HCT116 (cell line): Measurements from ENCODE around the gene RGS19. TPM values are rescaled to one million over a fixed set of nuclear protein-coding genes. Genes with fewer than 3 reads are reported as not detected.

Experiments
- ATAC-seq: fragments of 200-7000 bp; cut with Tn5 transposase; 2 replicates; pipeline ENCODE4 v1.9.1; 2020; ENCODE audit warnings: mild to moderate bottlenecking, moderate library complexity
- BruUV-seq: library from RNA; stranded (reverse); fragments of 400-500 nt; replicated peaks from 2 replicates; lab custom pipeline; 2021; lab: Mats Ljungman, UMichigan
- CTCF ChIA-PET: fragments of 300-600 bp; sonication (Branson Sonifier 250); formaldehyde crosslinking; loops from one replicate; lab custom pipeline; 2021; ENCODE audit warnings: antibody characterized with exemption; lab: Charles Lee
- POLR2A ChIA-PET: fragments of 300-600, 350-600 bp; sonication (Branson Sonifier 250); formaldehyde crosslinking; loops from one replicate; lab custom pipeline; 2021; ENCODE audit warnings: antibody characterized with exemption; lab: Charles Lee
- RAD21 ChIA-PET, 2 experiments: fragments of 300-600 bp; sonication (Branson Sonifier 250); formaldehyde crosslinking; loops; one replicate each; lab custom pipeline; 2023; ENCODE audit warnings: low total read pairs in 2 of 2; ENCODE audit not compliant: uncharacterized antibody in 2 of 2, unreplicated experiment in 2 of 2, low non-redundant PET in 1 of 2; lab: Charles Lee
- DNase-seq: peaks from one replicate; pipeline ENCODE4 v3.0.0-alpha.2; 2010; ENCODE audit warnings: low read depth, low spot score
- H2AFZ ChIP-seq: fragments of 200-600 bp; shearing (Covaris generic), sonication (generic); 2 replicates; pipeline ENCODE4 v1.6.1; 2017; ENCODE audit warnings: low read depth, mixed run types, mixed read lengths, antibody characterized with exemption, low read length; ENCODE audit not compliant: poor library complexity, severe bottlenecking
- H3K27ac ChIP-seq: 2 replicates; pipeline ENCODE4 v1.5.1; 2012; ENCODE audit warnings: low read depth, low read length
- H3K27me3 ChIP-seq: fragments of 200-600 bp; sonication (generic); 2 replicates; pipeline ENCODE4 v1.6.1; 2016; ENCODE audit warnings: mixed run types, low read length, mixed read lengths; ENCODE audit not compliant: insufficient read depth
- H3K36me3 ChIP-seq, 2 experiments: fragments of 200-500 bp in 1 of 2; fragments of 200-600 bp in 1 of 2; sonication (Bioruptor generic) in 1 of 2; sonication (generic) in 1 of 2; 2 replicates each; pipeline versions ENCODE4 v1.5.1 to v1.6.1; 2014 to 2016; ENCODE audit warnings: low read length in 2 of 2, inconsistent platforms in 1 of 2, mixed read lengths in 1 of 2, mixed run types in 1 of 2; ENCODE audit not compliant: insufficient read depth in 2 of 2, control insufficient read depth in 1 of 2
- H3K4me1 ChIP-seq, 2 experiments: fragments of 200-600 bp in 1 of 2; sonication (generic) in 1 of 2; 2 replicates each; pipeline versions ENCODE4 v1.5.1 to v1.6.1; 2012 to 2017; ENCODE audit warnings: low read length in 2 of 2, inconsistent platforms in 1 of 2, mild to moderate bottlenecking in 1 of 2, mixed read lengths in 1 of 2, mixed run types in 1 of 2, moderate library complexity in 1 of 2; ENCODE audit not compliant: insufficient read depth in 2 of 2, control insufficient read depth in 1 of 2
- H3K4me2 ChIP-seq: fragments of 200-600 bp; sonication (generic); 2 replicates; pipeline ENCODE4 v1.6.1; 2017; ENCODE audit warnings: mixed run types, low read length, mixed read lengths
- H3K4me3 ChIP-seq, 2 experiments: fragments of 200-600 bp in 1 of 2; sonication (generic) in 1 of 2; replicated peaks in 1 of 2; 2 replicates each; pipeline ENCODE4 v1.5.1; 2011 to 2016; ENCODE audit warnings: low read length in 2 of 2, control low read depth in 1 of 2, low read depth in 1 of 2, mild to moderate bottlenecking in 1 of 2, mixed read lengths in 1 of 2, mixed run types in 1 of 2
- H3K79me2 ChIP-seq: fragments of 200-600 bp; sonication (generic); 2 replicates; pipeline ENCODE4 v1.6.1; 2017; ENCODE audit warnings: mild to moderate bottlenecking, mixed run types, low read length, moderate library complexity, mixed read lengths; ENCODE audit not compliant: insufficient read depth
- H3K9ac ChIP-seq: fragments of 200-600 bp; sonication (generic); 2 replicates; pipeline ENCODE4 v1.6.1; 2016; ENCODE audit warnings: low read length, mixed read lengths
- H3K9me2 ChIP-seq: fragments of 200-600 bp; sonication (generic), shearing (Covaris generic); 2 replicates; pipeline ENCODE4 v1.6.1; 2017; ENCODE audit warnings: mixed run types, mild to moderate bottlenecking, moderate library complexity; ENCODE audit not compliant: insufficient read depth
- H3K9me3 ChIP-seq, 2 experiments: fragments of 200-500 bp in 1 of 2; fragments of 200-600 bp in 1 of 2; sonication (Bioruptor generic) in 1 of 2; sonication (generic) in 1 of 2; 2 replicates each; pipeline ENCODE4 v1.6.1; 2014 to 2017; ENCODE audit warnings: low read length in 2 of 2, mixed read lengths in 2 of 2, inconsistent platforms in 1 of 2, low read depth in 1 of 2, mild to moderate bottlenecking in 1 of 2, mixed run types in 1 of 2, moderate library complexity in 1 of 2; ENCODE audit not compliant: control insufficient read depth in 1 of 2, insufficient read depth in 1 of 2
- H4K20me1 ChIP-seq: fragments of 200-600 bp; sonication (generic), shearing (Covaris generic); 2 replicates; pipeline ENCODE4 v1.6.1; 2017; ENCODE audit warnings: mixed run types, mild to moderate bottlenecking, moderate library complexity; ENCODE audit not compliant: insufficient read depth
- ATF3 ChIP-seq: IDR thresholded peaks from 2 replicates; pipeline ENCODE4 v1.6.1; 2012
- CBX3 ChIP-seq: IDR thresholded peaks from 2 replicates; pipeline ENCODE4 v1.6.1; 2012; ENCODE audit warnings: low read depth
- CEBPB ChIP-seq: IDR thresholded peaks from 2 replicates; pipeline ENCODE4 v1.6.1; 2012; ENCODE audit warnings: low read depth
- CTCF ChIP-seq, 3 experiments: fragments of 200-600 bp in 1 of 3; sonication (generic) in 1 of 3; IDR thresholded peaks in 2 of 3; conservative IDR thresholded peaks in 1 of 3; 2 replicates each; pipeline ENCODE4 v1.5.1; 2012 to 2017; ENCODE audit warnings: low read depth in 2 of 3, low read length in 2 of 3, antibody characterized with exemption in 1 of 3, borderline replicate concordance in 1 of 3, control low read depth in 1 of 3, mild to moderate bottlenecking in 1 of 3, mixed read lengths in 1 of 3, mixed run types in 1 of 3, moderate library complexity in 1 of 3; ENCODE audit not compliant: insufficient read depth in 1 of 3
- ELF1 ChIP-seq: IDR thresholded peaks from 2 replicates; pipeline ENCODE4 v1.6.1; 2012; ENCODE audit warnings: low read depth, borderline replicate concordance
- EZH2 ChIP-seq: fragments of 200-600 bp; sonication (generic); IDR thresholded peaks from 2 replicates; pipeline ENCODE4 v1.6.1; 2017; ENCODE audit warnings: antibody characterized with exemption, mixed run types
- FOSL1 ChIP-seq: IDR thresholded peaks from 2 replicates; pipeline ENCODE4 v1.6.1; 2012; ENCODE audit warnings: low read depth
- JUND ChIP-seq: IDR thresholded peaks from 2 replicates; pipeline ENCODE4 v1.6.1; 2012
- MAX ChIP-seq: IDR thresholded peaks from 2 replicates; pipeline ENCODE4 v1.6.1; 2012
- POLR2A ChIP-seq: IDR thresholded peaks from 2 replicates; pipeline ENCODE4 v1.7.0; 2011; ENCODE audit warnings: borderline replicate concordance; ENCODE audit not compliant: insufficient read depth, insufficient read length; ENCODE audit errors: extremely low read depth
- RAD21 ChIP-seq: IDR thresholded peaks from 2 replicates; pipeline ENCODE4 v1.6.1; 2012; ENCODE audit warnings: low read depth, mild to moderate bottlenecking
- REST ChIP-seq: IDR thresholded peaks from 2 replicates; pipeline ENCODE4 v1.6.1; 2012; ENCODE audit warnings: low read depth
- SRF ChIP-seq: IDR thresholded peaks from 2 replicates; pipeline ENCODE4 v1.6.1; 2012; ENCODE audit warnings: low read depth
- ZFX ChIP-seq: fragments of 450-650 bp; IDR thresholded peaks from 2 replicates; pipeline ENCODE4 v1.6.1; 2017
- ZNF274 ChIP-seq: fragments of 200-500 bp; sonication (Bioruptor generic); IDR thresholded peaks from 2 replicates; pipeline ENCODE4 v1.6.1; 2014; ENCODE audit warnings: mild to moderate bottlenecking, low read depth, low read length, inconsistent platforms
- intact Hi-C: fragments of 100-400 bp; cut with micrococcal nuclease; formaldehyde crosslinking; loops from 2 replicates; pipeline ENCODE4 v1.10.0; 2022
- total RNA-seq: library from RNA; stranded (reverse); gene quantifications from one replicate; pipeline ENCODE4 v1.2.1, GENCODE V29; 2021; ENCODE audit not compliant: unreplicated experiment

The RGS19 gene
- total RNA-seq, 1 experiment from 2014 or later, result 21.4 TPM

- H3K9me3 ChIP-seq, result no peaks in the 10 kb centered on the region
- no peak overlapping the region for H2AFZ ChIP-seq
- H3K79me2 ChIP-seq, result no peaks in the 10 kb centered on the region
- ATAC-seq, result peak; percentile 7
- intact Hi-C loops, result loop anchor here (2.0 to 10.0 kb wide), 2 partner anchors 76 to 352 kb away; partner anchors contain the start of genes ARFRP1, PRPF6 and ZGPAT
- H3K27me3 ChIP-seq, result no peaks in the 10 kb centered on the region
- H3K36me3 ChIP-seq, result no peaks in the 10 kb centered on the region
- H3K9me2 ChIP-seq, result no peaks in the 10 kb centered on the region
- H3K9ac ChIP-seq, result no peak overlapping the region
- no peak for DNase-seq
- H3K4me1 ChIP-seq, result peaks cover 9 to 34% of the 10 kb centered on the region in 2 experiments; a peak in 3 of 4 replicates
- no peak for TF ChIP-seq EZH2
- no peak for TF ChIP-seq SRF
- TF ChIP-seq ELF1, result no peak
- TF ChIP-seq POLR2A, result no peak
- no peak for TF ChIP-seq ZNF274
- no peak for TF ChIP-seq CBX3
- TF ChIP-seq CEBPB, result no peak
- CTCF ChIA-PET, result interaction anchor here (1.0 to 1.4 kb wide), 3 partner anchors 18 to 519 kb away, joined by 5 to 9 read pairs (median 8); partner anchors contain the start of genes PRPF6 and PTK6
- peak overlapping the region; percentile 19; the same call in 1 of the 2 replicates for H3K4me2 ChIP-seq
- peak overlapping the region; percentile 10; the same call in 1 of the 2 replicates for H3K27ac ChIP-seq
- H3K4me3 ChIP-seq, result no peak overlapping the region
- POLR2A ChIA-PET, result no interaction called here
- H4K20me1 ChIP-seq, result no peaks in the 10 kb centered on the region
- RAD21 ChIA-PET, result no interaction called here
- no TSS peak for BruUV-seq
These were observed 22.3 kb downstream of the RGS19 start for GRCh38 chr20:64056889-64057627.

- Histone ChIP-seq H3K9me3 (no peaks in the 10 kb centered on the region), H3K4me1 (peaks cover 9 to 32% of the 10 kb centered on the region in 2 experiments; a peak in 3 of 4 replicates), H3K4me2 (no peak overlapping the region), H3K36me3 (no peaks in the 10 kb centered on the region), H4K20me1 (no peaks in the 10 kb centered on the region), H3K9me2 (no peaks in the 10 kb centered on the region), H3K27me3 (no peaks in the 10 kb centered on the region), H3K4me3 (no peak overlapping the region), H3K9ac (no peak overlapping the region), H3K79me2 (no peaks in the 10 kb centered on the region), H3K27ac (no peak overlapping the region; the same call in 1 of the 2 replicates), H2AFZ (no peak overlapping the region)
- RAD21 ChIA-PET, result no interaction called here
- no TSS peak for BruUV-seq
- ATAC-seq, result no peak
- no peak for DNase-seq
- intact Hi-C loops, result loop anchor here (2.0 to 10.0 kb wide), 2 partner anchors 76 to 352 kb away; partner anchors contain the start of genes ARFRP1, PRPF6 and ZGPAT
- POLR2A ChIA-PET, result no interaction called here
- CTCF ChIA-PET, result no interaction called here
- no peak for TF ChIP-seq RAD21
- no peak for TF ChIP-seq MAX
- no peak for TF ChIP-seq ZFX
- no peak for TF ChIP-seq FOSL1
- no peak for TF ChIP-seq JUND
- no peak for TF ChIP-seq CTCF (IDR thresholded peaks at IDR 0.05 in 2 of 3, conservative IDR thresholded peaks at IDR 0.05 in 1 of 3; ENCODE audit: borderline replicate concordance in 1 of 3, insufficient read depth in 1 of 3, low read depth in 2 of 3, low read length in 2 of 3)
- TF ChIP-seq REST, result no peak
- no peak for TF ChIP-seq ELF1
- TF ChIP-seq EZH2, result no peak
- TF ChIP-seq ZNF274, result no peak
- no peak for TF ChIP-seq CEBPB
- no peak for TF ChIP-seq ATF3
These were observed 22.8 kb downstream of the RGS19 start for GRCh38 chr20:64056639-64056888.
